GM18511 (cell line): ENCODE data around the gene OR5B21.

ENCODE experiments used
- ATAC-seq: cut with Tn5 transposase; IDR thresholded peaks from one replicate; pipeline ENCODE4 v1.9.1; 2021; ENCODE audit warnings: mild to moderate bottlenecking, moderate library complexity; ENCODE audit not compliant: unreplicated experiment

Gene OR5B21

GRCh38 chr11:58508005-58508404 is at the start of gene OR5B21:
Gene OR5B21 (minus strand): TSS chr11:58508105. CDS start chr11:58508105, 0 bp downstream.
- no peak for ATAC-seq

GRCh38 chr11:58549644-58550043 is 41.7 kb upstream of the OR5B21 start:
- no peak for ATAC-seq

GRCh38 chr11:58546841-58547240 is 38.9 kb upstream of the OR5B21 start:
- ATAC-seq = no peak

- ATAC-seq = no peak
Measured at GRCh38 chr11:58531865-58532341, 24.0 kb upstream of the OR5B21 start.

- no peak for ATAC-seq
Measured at GRCh38 chr11:58530236-58530635, 22.3 kb upstream of the OR5B21 start.

GRCh38 chr11:58527429-58527828 is 19.5 kb upstream of the OR5B21 start:
- no peak for ATAC-seq

- no peak for ATAC-seq
Measured at GRCh38 chr11:58526721-58527120, 18.8 kb upstream of the OR5B21 start.

GRCh38 chr11:58525037-58525614 is 17.2 kb upstream of the OR5B21 start:
- peak; percentile 90 for ATAC-seq

GRCh38 chr11:58524232-58525036 is 16.5 kb upstream of the OR5B21 start:
- ATAC-seq = peak; percentile 37

- ATAC-seq = peak; percentile 82
Measured at GRCh38 chr11:58513747-58514367, 6.0 kb upstream of the OR5B21 start.

GRCh38 chr11:58511636-58512035 is 3.7 kb upstream of the OR5B21 start:
- no peak for ATAC-seq

- ATAC-seq = no peak
Measured at GRCh38 chr11:58509748-58510147, 1.8 kb upstream of the OR5B21 start.

GRCh38 chr11:58508814-58509213 is 909 bp upstream of the OR5B21 start:
- no peak for ATAC-seq

- ATAC-seq = no peak
Measured at GRCh38 chr11:58507355-58507754, 550 bp downstream of the OR5B21 start.

- peak; percentile 59 for ATAC-seq
Measured at GRCh38 chr11:58506935-58507334, 970 bp downstream of the OR5B21 start.

GRCh38 chr11:58505849-58506248 is 2.1 kb downstream of the OR5B21 start:
- ATAC-seq = no peak

- no peak for ATAC-seq
Measured at GRCh38 chr11:58504232-58504631, 3.7 kb downstream of the OR5B21 start.

- ATAC-seq = peak; percentile 89
Measured at GRCh38 chr11:58503361-58503856, 4.5 kb downstream of the OR5B21 start.

- no peak for ATAC-seq
Measured at GRCh38 chr11:58502004-58502403, 5.9 kb downstream of the OR5B21 start.

- no peak for ATAC-seq
Measured at GRCh38 chr11:58498464-58498863, 9.4 kb downstream of the OR5B21 start.

GRCh38 chr11:58497951-58498350 is 10.0 kb downstream of the OR5B21 start:
- ATAC-seq = no peak

- peak; percentile 71 for ATAC-seq
Measured at GRCh38 chr11:58495906-58496305, 12.0 kb downstream of the OR5B21 start.
